Upper lobe of right lung (tissue), 1 donor: ENCODE results near the gene UNK. TPM values are rescaled to one million over a fixed set of nuclear protein-coding genes. Genes with fewer than 3 reads are reported as not detected.

Source experiments
- ATAC-seq: fragments of 200-7000 bp; cut with Tn5 transposase; one replicate; pipeline ENCODE4 v1.9.1; 2020; ENCODE audit warnings: mild to moderate bottlenecking, moderate library complexity
- DNase-seq: peaks from one replicate; pipeline ENCODE4 v3.0.0-alpha.2; 2020
- H3K27ac ChIP-seq: fragments of 200-600 bp; one replicate; pipeline ENCODE4 v1.8.0; 2022
- H3K27me3 ChIP-seq: fragments of 200-600 bp; one replicate; pipeline ENCODE4 v1.8.0; 2022; ENCODE audit warnings: mild to moderate bottlenecking
- H3K36me3 ChIP-seq: fragments of 200-600 bp; one replicate; pipeline ENCODE4 v1.8.0; 2022
- H3K4me1 ChIP-seq: fragments of 200-600 bp; one replicate; pipeline ENCODE4 v1.8.0; 2022
- H3K4me3 ChIP-seq: fragments of 200-600 bp; one replicate; pipeline ENCODE4 v1.8.0; 2022; ENCODE audit warnings: mild to moderate bottlenecking
- H3K9me3 ChIP-seq: fragments of 200-600 bp; one replicate; pipeline ENCODE4 v1.8.0; 2022
- CTCF ChIP-seq: fragments of 200-600 bp; IDR thresholded peaks from one replicate; pipeline ENCODE4 v1.8.0; 2022; ENCODE audit warnings: antibody characterized with exemption
- intact Hi-C: fragments of 100-400 bp; cut with DNase I; formaldehyde crosslinking; loops from one replicate; pipeline ENCODE4 v1.11.0; 2022
- total RNA-seq: library from RNA; stranded (reverse); fragmentation: NEBNext Ultra II Directional; extraction: Animal tissue kit (Norgen Biotek cat#: 25700); gene quantifications from one replicate; pipeline ENCODE4 v1.2.1, GENCODE V29; 2021
- donor health status: DM: no; HTN: yes; CAD: no; lungs with severe emphysema.

UNK gene
- total RNA-seq, 1 donor from 2014 or later: 27.1 TPM

- no peak overlapping the region for H3K4me3 ChIP-seq
- intact Hi-C loops: no loop called here
- H3K4me1 ChIP-seq: peaks cover 16% of the 10 kb centered on the region
- no peak for DNase-seq
- no peaks in the 10 kb centered on the region for H3K9me3 ChIP-seq
- no peak overlapping the region for H3K27ac ChIP-seq
- no peak for ATAC-seq
- peaks cover 22% of the 10 kb centered on the region for H3K36me3 ChIP-seq
- no peak for TF ChIP-seq CTCF
- no peaks in the 10 kb centered on the region for H3K27me3 ChIP-seq
Measured at GRCh38 chr17:75762513-75763268, 21.9 kb upstream of the UNK start.

GRCh38 chr17:75763269-75763607 is 21.4 kb upstream of the UNK start:
- Histone ChIP-seq H3K27me3 (no peaks in the 10 kb centered on the region), H3K4me1 (peaks cover 16% of the 10 kb centered on the region), H3K27ac (no peak overlapping the region), H3K36me3 (peaks cover 16% of the 10 kb centered on the region), H3K4me3 (no peak overlapping the region), H3K9me3 (no peaks in the 10 kb centered on the region)
- no peak for TF ChIP-seq CTCF
- DNase-seq (no peak), ATAC-seq (no peak)
- intact Hi-C loops: no loop called here

GRCh38 chr17:75763613-75764416 is 20.8 kb upstream of the UNK start:
- H3K4me1 ChIP-seq: peaks cover 16% of the 10 kb centered on the region
- H3K4me3 ChIP-seq: peak overlapping the region; percentile 88
- no peaks in the 10 kb centered on the region for H3K9me3 ChIP-seq
- no peak for TF ChIP-seq CTCF
- intact Hi-C loops: no loop called here
- peaks cover 10% of the 10 kb centered on the region for H3K36me3 ChIP-seq
- peak overlapping the region; percentile 92 for H3K27ac ChIP-seq
- no peak for ATAC-seq
- H3K27me3 ChIP-seq: no peaks in the 10 kb centered on the region
- DNase-seq: no peak

- no peaks in the 10 kb centered on the region for H3K27me3 ChIP-seq
- DNase-seq (no peak), ATAC-seq (no peak)
- intact Hi-C loops: no loop called here
- H3K27ac ChIP-seq: peak overlapping the region; percentile 92
- no peaks in the 10 kb centered on the region for H3K9me3 ChIP-seq
- peaks cover 16% of the 10 kb centered on the region for H3K4me1 ChIP-seq
- TF ChIP-seq CTCF: peak; percentile 58
- H3K36me3 ChIP-seq: peaks cover 8% of the 10 kb centered on the region
- H3K4me3 ChIP-seq: peak overlapping the region; percentile 88
Measured at GRCh38 chr17:75764417-75764710, 20.2 kb upstream of the UNK start.

- peak; percentile 11 for TF ChIP-seq CTCF
- intact Hi-C loops: no loop called here
- H3K4me3 ChIP-seq: peak within 1 kb of the TSS; percentile 88
- H3K9me3 ChIP-seq: no peaks in the 10 kb centered on the region
- H3K27me3 ChIP-seq: no peaks in the 10 kb centered on the region
- DNase-seq (peak; percentile 91), ATAC-seq (peak; percentile 89)
- peaks cover 8% of the 10 kb centered on the region for H3K36me3 ChIP-seq
- H3K4me1 ChIP-seq: peaks cover 16% of the 10 kb centered on the region
- peak within 1 kb of the TSS; percentile 92 for H3K27ac ChIP-seq
Measured at GRCh38 chr17:75764711-75765421, 19.7 kb upstream of the UNK start, which contains the start of gene GALK1. GALK1 (minus strand) TSS chr17:75765192; CDS start chr17:75765136, 56 bp downstream.
